ENCODE measurements around the gene PEF1. TPM values are rescaled to one million over a fixed set of nuclear protein-coding genes. Genes with fewer than 3 reads are reported as not detected.
"Not testable (repeated sequence)": the region's sequence is repeated elsewhere in the genome, so short reads cannot be mapped to it uniquely, and the experiment has no call there.

PEF1 gene
- total RNA-seq, 1 donor from 2014 or later, result 70.9 TPM

- peak overlapping the region; percentile 37 for H3K4me3 Mint-ChIP-seq (ENCODE audit: unreplicated experiment)
- peaks cover 13% of the 10 kb centered on the region for H3K4me1 Mint-ChIP-seq (ENCODE audit: unreplicated experiment)
- H3K27ac Mint-ChIP-seq (ENCODE audit: unreplicated experiment), result peak overlapping the region; percentile 67
- no peaks in the 10 kb centered on the region for H3K36me3 Mint-ChIP-seq (ENCODE audit: low read depth, unreplicated experiment)
- DNase-seq (ENCODE audit: low spot score), result peak; percentile 53
- TF ChIP-seq CTCF (IDR thresholded peaks at IDR 0.05; ENCODE audit: unreplicated experiment), result no peak
- H3K9me3 Mint-ChIP-seq (ENCODE audit: unreplicated experiment), result no peaks in the 10 kb centered on the region
- peaks cover 6% of the 10 kb centered on the region for H3K27me3 Mint-ChIP-seq (ENCODE audit: unreplicated experiment)
These were observed 55.7 kb downstream of the PEF1 start for GRCh38 chr1:31588751-31589515.

- peaks cover 7% of the 10 kb centered on the region for H3K27me3 Mint-ChIP-seq (ENCODE audit: unreplicated experiment)
- H3K9me3 Mint-ChIP-seq (ENCODE audit: unreplicated experiment), result no peaks in the 10 kb centered on the region
- H3K4me3 Mint-ChIP-seq (ENCODE audit: unreplicated experiment), result no peak overlapping the region
- peak; percentile 74 for DNase-seq (ENCODE audit: low spot score)
- H3K4me1 Mint-ChIP-seq (ENCODE audit: unreplicated experiment), result peaks cover 16% of the 10 kb centered on the region
- H3K27ac Mint-ChIP-seq (ENCODE audit: unreplicated experiment), result peak overlapping the region; percentile 83
- H3K36me3 Mint-ChIP-seq (ENCODE audit: low read depth, unreplicated experiment), result peaks cover 3% of the 10 kb centered on the region
- peak; percentile 70 for TF ChIP-seq CTCF (IDR thresholded peaks at IDR 0.05; ENCODE audit: unreplicated experiment)
These were observed 56.8 kb downstream of the PEF1 start for GRCh38 chr1:31587720-31588423.

GRCh38 chr1:31587328-31587699, 57.4 kb downstream of the PEF1 start:
- H3K4me1 Mint-ChIP-seq (ENCODE audit: unreplicated experiment), result peaks cover 21% of the 10 kb centered on the region
- not testable (repeated sequence) for H3K4me3 Mint-ChIP-seq (ENCODE audit: unreplicated experiment); H3K9me3 Mint-ChIP-seq (ENCODE audit: unreplicated experiment); H3K36me3 Mint-ChIP-seq (ENCODE audit: low read depth, unreplicated experiment); DNase-seq (ENCODE audit: low spot score)
- peaks cover 10% of the 10 kb centered on the region for H3K27me3 Mint-ChIP-seq (ENCODE audit: unreplicated experiment)
- peak overlapping the region; percentile 48 for H3K27ac Mint-ChIP-seq (ENCODE audit: unreplicated experiment)

GRCh38 chr1:31586376-31587327, 58.0 kb downstream of the PEF1 start:
- Mint-ChIP-seq H3K36me3 (ENCODE audit: low read depth, unreplicated experiment) (peaks cover 3% of the 10 kb centered on the region), H3K9me3 (ENCODE audit: unreplicated experiment) (no peaks in the 10 kb centered on the region), H3K4me1 (ENCODE audit: unreplicated experiment) (peaks cover 24% of the 10 kb centered on the region), H3K27ac (ENCODE audit: unreplicated experiment) (no peak overlapping the region), H3K4me3 (ENCODE audit: unreplicated experiment) (no peak overlapping the region), H3K27me3 (ENCODE audit: unreplicated experiment) (peaks cover 13% of the 10 kb centered on the region)
- no peak for TF ChIP-seq CTCF (IDR thresholded peaks at IDR 0.05; ENCODE audit: unreplicated experiment)
- DNase-seq (ENCODE audit: low spot score), result no peak

- H3K4me3 Mint-ChIP-seq (ENCODE audit: unreplicated experiment), result no peak overlapping the region
- H3K36me3 Mint-ChIP-seq (ENCODE audit: low read depth, unreplicated experiment), result peaks cover 3% of the 10 kb centered on the region
- H3K9me3 Mint-ChIP-seq (ENCODE audit: unreplicated experiment), result no peaks in the 10 kb centered on the region
- TF ChIP-seq CTCF (IDR thresholded peaks at IDR 0.05; ENCODE audit: unreplicated experiment), result no peak
- H3K27ac Mint-ChIP-seq (ENCODE audit: unreplicated experiment), result no peak overlapping the region
- peaks cover 24% of the 10 kb centered on the region for H3K4me1 Mint-ChIP-seq (ENCODE audit: unreplicated experiment)
- DNase-seq (ENCODE audit: low spot score), result no peak
- H3K27me3 Mint-ChIP-seq (ENCODE audit: unreplicated experiment), result peaks cover 13% of the 10 kb centered on the region
These were observed 58.8 kb downstream of the PEF1 start for GRCh38 chr1:31585736-31586365.

Data from endothelial cell (in vitro differentiated cells).